Measurements from ENCODE around the gene FBN3. TPM values are rescaled to one million over a fixed set of nuclear protein-coding genes. Genes with fewer than 3 reads are reported as not detected.

Gene FBN3
- total RNA-seq, 2 experiments from 2014 or later, result not detected

GRCh38 chr19:8126008-8126407, 23.4 kb downstream of the FBN3 start:
- H3K4me1 Mint-ChIP-seq, result no peaks in the 10 kb centered on the region

GRCh38 chr19:8123683-8124082, 25.7 kb downstream of the FBN3 start:
- ChIA-PET POLR2A (no interaction called here), CTCF (no interaction called here)
- no peaks in the 10 kb centered on the region for H3K27me3 Mint-ChIP-seq
- no peak for DNase-seq
- no peaks in the 10 kb centered on the region for H3K36me3 Mint-ChIP-seq (ENCODE audit: low read depth)
- H3K9me3 Mint-ChIP-seq, result no peaks in the 10 kb centered on the region
- no peak overlapping the region for H3K27ac Mint-ChIP-seq
- no peaks in the 10 kb centered on the region for H3K4me1 Mint-ChIP-seq
- H3K4me3 Mint-ChIP-seq, result no peak overlapping the region

More at GRCh38 chr19:8126008-8126407, 23.4 kb downstream of the FBN3 start:
- H3K4me3 Mint-ChIP-seq, result no peak overlapping the region
- POLR2A ChIA-PET, result no interaction called here
- no peaks in the 10 kb centered on the region for H3K9me3 Mint-ChIP-seq
- H3K36me3 Mint-ChIP-seq (ENCODE audit: low read depth), result no peaks in the 10 kb centered on the region
- no peak overlapping the region for H3K27ac Mint-ChIP-seq
- H3K27me3 Mint-ChIP-seq, result no peaks in the 10 kb centered on the region
- CTCF ChIA-PET, result no interaction called here
- DNase-seq, result no peak

- no peaks in the 10 kb centered on the region for H3K36me3 Mint-ChIP-seq (ENCODE audit: low read depth)
- no peak for DNase-seq
- CTCF ChIA-PET, result no interaction called here
- H3K9me3 Mint-ChIP-seq, result no peaks in the 10 kb centered on the region
- H3K4me1 Mint-ChIP-seq, result no peaks in the 10 kb centered on the region
- no peak overlapping the region for H3K4me3 Mint-ChIP-seq
- H3K27ac Mint-ChIP-seq, result no peak overlapping the region
- POLR2A ChIA-PET, result no interaction called here
- no peaks in the 10 kb centered on the region for H3K27me3 Mint-ChIP-seq
Measured at GRCh38 chr19:8120636-8121480, 28.5 kb downstream of the FBN3 start.

GRCh38 chr19:8117991-8118390, 31.4 kb downstream of the FBN3 start:
- Mint-ChIP-seq H3K4me1 (no peaks in the 10 kb centered on the region), H3K27me3 (no peaks in the 10 kb centered on the region), H3K9me3 (no peaks in the 10 kb centered on the region), H3K27ac (no peak overlapping the region), H3K4me3 (no peak overlapping the region), H3K36me3 (ENCODE audit: low read depth) (no peaks in the 10 kb centered on the region)
- CTCF ChIA-PET, result no interaction called here
- no peak for DNase-seq
- POLR2A ChIA-PET, result no interaction called here

- H3K27ac Mint-ChIP-seq, result no peak overlapping the region
- no peaks in the 10 kb centered on the region for H3K27me3 Mint-ChIP-seq
- H3K4me1 Mint-ChIP-seq, result no peaks in the 10 kb centered on the region
- H3K9me3 Mint-ChIP-seq, result no peaks in the 10 kb centered on the region
- no peaks in the 10 kb centered on the region for H3K36me3 Mint-ChIP-seq (ENCODE audit: low read depth)
- H3K4me3 Mint-ChIP-seq, result no peak overlapping the region
- ChIA-PET CTCF (no interaction called here), POLR2A (no interaction called here)
- DNase-seq, result no peak
Measured at GRCh38 chr19:8116437-8117293, 32.7 kb downstream of the FBN3 start.

- ChIA-PET CTCF (interaction anchor here (0.8 kb wide), 1 partner anchor 113 kb away, joined by 3 read pairs; no protein-coding TSS in a partner anchor), POLR2A (no interaction called here)
- DNase-seq, result no peak
- H3K27ac Mint-ChIP-seq, result no peak overlapping the region
- H3K4me3 Mint-ChIP-seq, result no peak overlapping the region
- no peaks in the 10 kb centered on the region for H3K4me1 Mint-ChIP-seq
- H3K36me3 Mint-ChIP-seq (ENCODE audit: low read depth), result no peaks in the 10 kb centered on the region
- H3K27me3 Mint-ChIP-seq, result no peaks in the 10 kb centered on the region
- no peaks in the 10 kb centered on the region for H3K9me3 Mint-ChIP-seq
Measured at GRCh38 chr19:8115805-8116396, 33.5 kb downstream of the FBN3 start.

GRCh38 chr19:8113017-8113416, 36.4 kb downstream of the FBN3 start:
- no peaks in the 10 kb centered on the region for H3K9me3 Mint-ChIP-seq
- POLR2A ChIA-PET, result no interaction called here
- CTCF ChIA-PET, result interaction anchor here (0.5 to 0.6 kb wide), 2 partner anchors 213 to 1179 kb away, joined by 3 read pairs; no protein-coding TSS in a partner anchor
- H3K36me3 Mint-ChIP-seq (ENCODE audit: low read depth), result no peaks in the 10 kb centered on the region
- H3K4me1 Mint-ChIP-seq, result no peaks in the 10 kb centered on the region
- no peak overlapping the region for H3K4me3 Mint-ChIP-seq
- no peak overlapping the region for H3K27ac Mint-ChIP-seq
- DNase-seq, result no peak
- H3K27me3 Mint-ChIP-seq, result peaks cover 4% of the 10 kb centered on the region

- CTCF ChIA-PET, result no interaction called here
- peaks cover 4% of the 10 kb centered on the region for H3K27me3 Mint-ChIP-seq
- no peak overlapping the region for H3K4me3 Mint-ChIP-seq
- no peaks in the 10 kb centered on the region for H3K9me3 Mint-ChIP-seq
- POLR2A ChIA-PET, result no interaction called here
- no peak overlapping the region for H3K27ac Mint-ChIP-seq
- H3K4me1 Mint-ChIP-seq, result no peaks in the 10 kb centered on the region
- DNase-seq, result no peak
- no peaks in the 10 kb centered on the region for H3K36me3 Mint-ChIP-seq (ENCODE audit: low read depth)
Measured at GRCh38 chr19:8111376-8111775, 38.0 kb downstream of the FBN3 start.

GRCh38 chr19:8110931-8111330, 38.5 kb downstream of the FBN3 start:
- no peak overlapping the region for H3K4me3 Mint-ChIP-seq
- DNase-seq, result no peak
- no peaks in the 10 kb centered on the region for H3K4me1 Mint-ChIP-seq
- H3K27ac Mint-ChIP-seq, result no peak overlapping the region
- H3K9me3 Mint-ChIP-seq, result no peaks in the 10 kb centered on the region
- no peaks in the 10 kb centered on the region for H3K36me3 Mint-ChIP-seq (ENCODE audit: low read depth)
- peaks cover 4% of the 10 kb centered on the region for H3K27me3 Mint-ChIP-seq
- CTCF ChIA-PET, result no interaction called here
- POLR2A ChIA-PET, result no interaction called here

- H3K4me1 Mint-ChIP-seq, result no peaks in the 10 kb centered on the region
- ChIA-PET CTCF (no interaction called here), POLR2A (no interaction called here)
- no peaks in the 10 kb centered on the region for H3K9me3 Mint-ChIP-seq
- no peaks in the 10 kb centered on the region for H3K36me3 Mint-ChIP-seq (ENCODE audit: low read depth)
- no peak overlapping the region for H3K27ac Mint-ChIP-seq
- H3K27me3 Mint-ChIP-seq, result peaks cover 4% of the 10 kb centered on the region
- DNase-seq, result no peak
- H3K4me3 Mint-ChIP-seq, result no peak overlapping the region
Measured at GRCh38 chr19:8109890-8110662, 39.3 kb downstream of the FBN3 start.

GRCh38 chr19:8109455-8109854, 39.9 kb downstream of the FBN3 start:
- H3K27me3 Mint-ChIP-seq, result peaks cover 4% of the 10 kb centered on the region
- ChIA-PET CTCF (no interaction called here), POLR2A (no interaction called here)
- no peaks in the 10 kb centered on the region for H3K4me1 Mint-ChIP-seq
- H3K36me3 Mint-ChIP-seq (ENCODE audit: low read depth), result no peaks in the 10 kb centered on the region
- H3K4me3 Mint-ChIP-seq, result no peak overlapping the region
- DNase-seq, result no peak
- H3K27ac Mint-ChIP-seq, result no peak overlapping the region
- no peaks in the 10 kb centered on the region for H3K9me3 Mint-ChIP-seq

- DNase-seq, result no peak
- Mint-ChIP-seq H3K27me3 (peaks cover 4% of the 10 kb centered on the region), H3K27ac (no peak overlapping the region), H3K4me3 (no peak overlapping the region), H3K4me1 (no peaks in the 10 kb centered on the region), H3K9me3 (no peaks in the 10 kb centered on the region), H3K36me3 (ENCODE audit: low read depth) (no peaks in the 10 kb centered on the region)
- ChIA-PET CTCF (no interaction called here), POLR2A (no interaction called here)
Measured at GRCh38 chr19:8108560-8109445, 40.6 kb downstream of the FBN3 start.

Measured in activated CD4-positive, alpha-beta memory T cell treated with anti-CD3 and anti-CD28 coated beads, Interleukin-2, amount 10 ng/mL, durations not matched to agents 7 days and 5 days (primary cell).